A549 (cell line): ENCODE data around the gene SYTL1. TPM values are rescaled to one million over a fixed set of nuclear protein-coding genes. Genes with fewer than 3 reads are reported as not detected.
A peak's percentile ranks its signal among the peaks of the same experiment; 100 is the strongest.

Experiments
- ATAC-seq, 2 experiments: fragments of 200-7000 bp in 1 of 2; fragments of >200 bp in 1 of 2; cut with Nextera tagmentation in 1 of 2; cut with Tn5 transposase in 1 of 2; 3 replicates each; pipeline versions ENCODE4 v1.8.0 to v1.9.1; 2018 to 2020; ENCODE audit warnings: mild to moderate bottlenecking in 1 of 2, moderate library complexity in 1 of 2
- CTCF ChIA-PET: fragments of 300-600 bp; sonication (Branson Sonifier 250); formaldehyde crosslinking; extraction: SDS; loops from one replicate; lab custom pipeline; 2021; ENCODE audit warnings: antibody characterized with exemption, inconsistent platforms; lab: Yijun Ruan, JAX
- POLR2A ChIA-PET: fragments of 350-600 bp; formaldehyde crosslinking; extraction: SDS; loops from one replicate; lab custom pipeline; 2021; ENCODE audit warnings: antibody characterized with exemption, inconsistent platforms; lab: Yijun Ruan, JAX
- DNase-seq, 2 experiments: peaks; one replicate each; pipeline versions ENCODE4 v3.0.0 to v3.0.0-alpha.2; 2011 to 2016; ENCODE audit warnings: low read depth in 1 of 2, low spot score in 1 of 2
- FAIRE-seq: peaks from 2 replicates; lab custom pipeline; 2011; peaks lifted over from hg19 to GRCh38; lab: Jason Lieb, UNC
- H3K27ac ChIP-seq, 2 experiments: fragments of >200 bp; sonication (Bioruptor Twin); formaldehyde crosslinking; 3 replicates each; pipeline ENCODE4 v1.5.1; 2016 to 2017
- H3K4me1 ChIP-seq: fragments of >200 bp; sonication (Bioruptor Twin); formaldehyde crosslinking; 3 replicates; pipeline ENCODE4 v1.6.1; 2016
- H3K4me2 ChIP-seq: fragments of >200 bp; sonication (Bioruptor Twin); formaldehyde crosslinking; 3 replicates; pipeline ENCODE4 v1.6.1; 2016
- H3K4me3 ChIP-seq: fragments of >200 bp; sonication (Bioruptor Twin); formaldehyde crosslinking; 3 replicates; pipeline ENCODE4 v1.5.1; 2016
- H3K9me3 ChIP-seq: fragments of >200 bp; sonication (Bioruptor Twin); formaldehyde crosslinking; 3 replicates; pipeline ENCODE4 v1.6.1; 2016
- ESRRA ChIP-seq: fragments of 150-350 bp; IDR thresholded peaks from 2 replicates; pipeline ENCODE4 v1.6.1; 2014; ENCODE audit warnings: mild to moderate bottlenecking, low read length, borderline replicate concordance
- FOSL2 ChIP-seq, 2 experiments: fragments of 450-650 bp in 1 of 2; fragments of >200 bp in 1 of 2; sonication (Bioruptor Twin) in 1 of 2; formaldehyde crosslinking; IDR thresholded peaks; 2 replicates each; pipeline versions ENCODE4 v1.5.0 to v1.6.1; 2016 to 2020; ENCODE audit warnings: mild to moderate bottlenecking in 1 of 2, moderate library complexity in 1 of 2
- GATA3 ChIP-seq: IDR thresholded peaks from 2 replicates; pipeline ENCODE4 v1.6.1; 2012; ENCODE audit warnings: borderline replicate concordance
- HOXA7 ChIP-seq: fragments of 250-450 bp; sonication (Bioruptor Pico); IDR thresholded peaks from 2 replicates; pipeline ENCODE4 v1.5.0; 2020; ENCODE audit warnings: mild to moderate bottlenecking, moderate library complexity
- KDM1A ChIP-seq: fragments of 200-600 bp; sonication (generic); IDR thresholded peaks from 2 replicates; pipeline ENCODE4 v1.6.1; 2016; ENCODE audit warnings: low read depth, mild to moderate bottlenecking
- MAZ ChIP-seq: fragments of 150-350 bp; IDR thresholded peaks from 2 replicates; pipeline ENCODE4 v1.6.1; 2014; ENCODE audit warnings: antibody characterized with exemption, low read depth, low read length, borderline replicate concordance
- MYC ChIP-seq: IDR thresholded peaks from 2 replicates; pipeline ENCODE4 v1.6.1; 2012; ENCODE audit warnings: mild to moderate bottlenecking, inconsistent platforms, low read length, improper control_type of control experiment, borderline replicate concordance
- NR3C1 ChIP-seq: fragments of >200 bp; sonication (Bioruptor Twin); formaldehyde crosslinking; IDR thresholded peaks from 3 replicates; pipeline ENCODE4 v1.6.1; 2017
- PBX3 ChIP-seq: IDR thresholded peaks from 2 replicates; pipeline ENCODE4 v1.6.1; 2012
- RAD21 ChIP-seq, 2 experiments: fragments of >200 bp in 1 of 2; sonication (Bioruptor Twin) in 1 of 2; formaldehyde crosslinking in 1 of 2; IDR thresholded peaks in 1 of 2; conservative IDR thresholded peaks in 1 of 2; 2 replicates in 1 of 2; 3 replicates in 1 of 2; pipeline ENCODE4 v1.6.1; 2012 to 2018; ENCODE audit warnings: inconsistent platforms in 1 of 2
- RARB ChIP-seq: fragments of 250-450 bp; sonication (Bioruptor Pico); IDR thresholded peaks from 2 replicates; pipeline ENCODE4 v1.8.0; 2021; ENCODE audit warnings: mild to moderate bottlenecking, moderate library complexity
- RNF2 ChIP-seq: fragments of 200-600 bp; sonication (generic); IDR thresholded peaks from 2 replicates; pipeline ENCODE4 v1.6.1; 2016; ENCODE audit warnings: low read depth, mild to moderate bottlenecking, antibody characterized with exemption, moderate library complexity, borderline replicate concordance
- SMC3 ChIP-seq: fragments of >200 bp; sonication (Bioruptor Twin); formaldehyde crosslinking; IDR thresholded peaks from 3 replicates; pipeline ENCODE4 v1.6.1; 2018; ENCODE audit warnings: inconsistent platforms
- SREBF2 ChIP-seq: fragments of 450-650 bp; IDR thresholded peaks from 2 replicates; pipeline ENCODE4 v1.6.1; 2014; ENCODE audit warnings: mild to moderate bottlenecking, moderate library complexity
- TP53 ChIP-seq: fragments of 250-450 bp; sonication (Bioruptor Pico); IDR thresholded peaks from 2 replicates; pipeline ENCODE4 v1.5.0; 2021; ENCODE audit warnings: mild to moderate bottlenecking, moderate library complexity
- USF2 ChIP-seq: fragments of 450-650 bp; IDR thresholded peaks from 2 replicates; pipeline ENCODE4 v1.6.1; 2014; ENCODE audit warnings: antibody characterized with exemption
- WGBS: methylation state at CpG from one replicate; pipeline ENCODE4 v1.1.6; 2017; ENCODE audit errors: missing lambda C conversion rate; 5-methylcytosine and 5-hydroxymethylcytosine counted together
- polyA plus RNA-seq, 4 experiments: library from polyadenylated mRNA; depleted of rRNA in 3 of 4; stranded (reverse); fragments of >200 nt; fragmentation: RNase III in 1 of 4; extraction: RNeasy Plus Mini Kit Qiagen cat#74134 plus additional on column Dnase treatment in 1 of 4; gene quantifications; 2 replicates in 3 of 4; 3 replicates in 1 of 4; pipeline ENCODE4 v1.2.3, GENCODE V29; 2011 to 2017
- TF ChIP-seq, protein P1 (sequence below): IDR thresholded peaks from 2 replicates; pipeline ENCODE4 v1.6.1; 2012; ENCODE audit warnings: low read depth, borderline replicate concordance
- TF ChIP-seq, protein P2 (sequence below): fragments of >200 bp; sonication (Bioruptor Twin); formaldehyde crosslinking; IDR thresholded peaks from 2 replicates; pipeline ENCODE4 v1.6.1; 2016
- TF ChIP-seq, protein P3 (sequence below): fragments of >200 bp; sonication (Bioruptor Twin); formaldehyde crosslinking; IDR thresholded peaks from 3 replicates; pipeline ENCODE4 v1.6.1; 2016
- TF ChIP-seq, protein P4 (sequence below): fragments of 200-600 bp; sonication (generic); IDR thresholded peaks from 2 replicates; pipeline ENCODE4 v1.6.1; 2016; ENCODE audit warnings: antibody characterized with exemption, mild to moderate bottlenecking, moderate library complexity

SYTL1 gene
- polyA plus RNA-seq, 2 of the 4 experiments (the other 2 are of a cell fraction): 0.76 to 0.80 TPM

GRCh38 chr1:27364696-27365371 lies 23.0 kb downstream of the SYTL1 start:
- Histone ChIP-seq H3K27ac (peak overlapping the region; percentile 52 to 97), H3K4me2 (peak overlapping the region; percentile 95), H3K4me3 (peak overlapping the region; percentile 33; the same call in 1 of the 3 replicates), H3K4me1 (peaks cover 14% of the 10 kb centered on the region), H3K9me3 (no peaks in the 10 kb centered on the region)
- FAIRE-seq (no peak), ATAC-seq (no peak; a peak in 1 of 6 replicates), DNase-seq (no peak)
- ChIA-PET CTCF (interaction anchor here (0.9 to 10.3 kb wide), 7 partner anchors 11 to 68 kb away, joined by 3 to 130 read pairs (median 9); partner anchors contain the start of gene SYTL1), POLR2A (interaction anchor here (0.5 to 2.1 kb wide), 5 partner anchors 15 to 175 kb away, joined by 3 to 13 read pairs (median 5); no protein-coding TSS in a partner anchor)
- 70% methylated on average over 4 of the region's 11 CpGs for WGBS
- TF ChIP-seq HOXA7 (CRISPR knock-in tag) (no peak), GATA3 (no peak), NR3C1 (no peak), RAD21 (conservative IDR thresholded peaks at IDR 0.05 in 1 of 2, IDR thresholded peaks at IDR 0.05 in 1 of 2) (no peak), TP53 (no peak), RARB (CRISPR knock-in tag) (no peak), ESRRA (no peak), SMC3 (no peak), KDM1A (no peak), FOSL2 (IDR thresholded peaks at IDR 0.05) (no peak), FOSL2 (CRISPR knock-in tag; IDR thresholded peaks at IDR 0.05) (no peak), MAZ (no peak), USF2 (no peak), RNF2 (no peak), MYC (no peak), SREBF2 (no peak)
- TF ChIP-seq, protein P1, sequence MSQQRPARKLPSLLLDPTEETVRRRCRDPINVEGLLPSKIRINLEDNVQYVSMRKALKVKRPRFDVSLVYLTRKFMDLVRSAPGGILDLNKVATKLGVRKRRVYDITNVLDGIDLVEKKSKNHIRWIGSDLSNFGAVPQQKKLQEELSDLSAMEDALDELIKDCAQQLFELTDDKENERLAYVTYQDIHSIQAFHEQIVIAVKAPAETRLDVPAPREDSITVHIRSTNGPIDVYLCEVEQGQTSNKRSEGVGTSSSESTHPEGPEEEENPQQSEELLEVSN: no peak
- TF ChIP-seq, protein P2, sequence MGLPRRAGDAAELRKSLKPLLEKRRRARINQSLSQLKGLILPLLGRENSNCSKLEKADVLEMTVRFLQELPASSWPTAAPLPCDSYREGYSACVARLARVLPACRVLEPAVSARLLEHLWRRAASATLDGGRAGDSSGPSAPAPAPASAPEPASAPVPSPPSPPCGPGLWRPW: no peak

DNA sequence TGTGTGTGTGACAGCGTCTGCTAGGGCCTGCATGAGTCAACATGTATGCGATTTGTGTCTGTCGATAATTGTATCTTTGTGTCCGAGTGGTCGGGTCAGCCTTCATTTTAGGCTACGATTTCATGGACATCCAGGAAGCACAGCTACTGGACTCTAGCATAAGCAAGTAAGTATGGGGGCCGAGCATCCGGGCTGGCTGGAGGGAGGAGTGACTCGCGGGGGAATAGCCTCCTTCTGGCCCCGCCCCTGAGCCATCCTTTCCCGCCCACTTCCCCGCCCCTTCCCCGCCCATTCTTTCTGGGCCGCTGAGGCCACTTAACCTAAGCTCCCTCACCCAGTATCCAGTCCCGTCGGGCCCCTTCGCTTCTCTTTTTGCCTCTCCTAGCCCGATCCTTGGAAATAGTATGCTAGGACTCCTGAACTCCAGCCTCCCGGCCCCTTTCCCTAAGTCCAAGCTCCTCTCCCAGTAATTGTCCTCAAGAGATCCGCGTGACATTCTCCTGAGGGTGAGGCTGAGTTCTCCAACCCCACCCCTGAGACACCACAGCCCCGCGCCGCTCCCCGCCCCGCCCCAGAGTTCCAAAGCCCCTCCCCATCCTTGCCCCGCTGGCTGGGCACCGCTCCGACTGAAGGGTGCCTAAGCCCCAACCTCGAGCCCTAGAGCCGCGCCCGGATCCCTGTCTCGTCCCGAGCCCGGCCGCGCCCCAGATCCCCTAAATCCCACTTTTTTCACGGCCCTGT lies 23.7 kb downstream of the SYTL1 start:
- CTCF ChIA-PET: interaction anchor here (0.6 to 10.3 kb wide), 20 partner anchors 12 to 241 kb away, joined by 3 to 130 read pairs (median 4); partner anchors contain the start of gene SYTL1
- TF ChIP-seq, protein P3, sequence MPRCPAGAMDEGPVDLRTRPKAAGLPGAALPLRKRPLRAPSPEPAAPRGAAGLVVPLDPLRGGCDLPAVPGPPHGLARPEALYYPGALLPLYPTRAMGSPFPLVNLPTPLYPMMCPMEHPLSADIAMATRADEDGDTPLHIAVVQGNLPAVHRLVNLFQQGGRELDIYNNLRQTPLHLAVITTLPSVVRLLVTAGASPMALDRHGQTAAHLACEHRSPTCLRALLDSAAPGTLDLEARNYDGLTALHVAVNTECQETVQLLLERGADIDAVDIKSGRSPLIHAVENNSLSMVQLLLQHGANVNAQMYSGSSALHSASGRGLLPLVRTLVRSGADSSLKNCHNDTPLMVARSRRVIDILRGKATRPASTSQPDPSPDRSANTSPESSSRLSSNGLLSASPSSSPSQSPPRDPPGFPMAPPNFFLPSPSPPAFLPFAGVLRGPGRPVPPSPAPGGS: 0 out of 3 replicates have a peak, but pooled peaks have one; percentile 24
- no peak for TF ChIP-seq HOXA7 (CRISPR knock-in tag)
- 0 out of 2 replicates have a peak, but pooled peaks have one; percentile 10 for TF ChIP-seq PBX3
- TF ChIP-seq, protein P4, sequence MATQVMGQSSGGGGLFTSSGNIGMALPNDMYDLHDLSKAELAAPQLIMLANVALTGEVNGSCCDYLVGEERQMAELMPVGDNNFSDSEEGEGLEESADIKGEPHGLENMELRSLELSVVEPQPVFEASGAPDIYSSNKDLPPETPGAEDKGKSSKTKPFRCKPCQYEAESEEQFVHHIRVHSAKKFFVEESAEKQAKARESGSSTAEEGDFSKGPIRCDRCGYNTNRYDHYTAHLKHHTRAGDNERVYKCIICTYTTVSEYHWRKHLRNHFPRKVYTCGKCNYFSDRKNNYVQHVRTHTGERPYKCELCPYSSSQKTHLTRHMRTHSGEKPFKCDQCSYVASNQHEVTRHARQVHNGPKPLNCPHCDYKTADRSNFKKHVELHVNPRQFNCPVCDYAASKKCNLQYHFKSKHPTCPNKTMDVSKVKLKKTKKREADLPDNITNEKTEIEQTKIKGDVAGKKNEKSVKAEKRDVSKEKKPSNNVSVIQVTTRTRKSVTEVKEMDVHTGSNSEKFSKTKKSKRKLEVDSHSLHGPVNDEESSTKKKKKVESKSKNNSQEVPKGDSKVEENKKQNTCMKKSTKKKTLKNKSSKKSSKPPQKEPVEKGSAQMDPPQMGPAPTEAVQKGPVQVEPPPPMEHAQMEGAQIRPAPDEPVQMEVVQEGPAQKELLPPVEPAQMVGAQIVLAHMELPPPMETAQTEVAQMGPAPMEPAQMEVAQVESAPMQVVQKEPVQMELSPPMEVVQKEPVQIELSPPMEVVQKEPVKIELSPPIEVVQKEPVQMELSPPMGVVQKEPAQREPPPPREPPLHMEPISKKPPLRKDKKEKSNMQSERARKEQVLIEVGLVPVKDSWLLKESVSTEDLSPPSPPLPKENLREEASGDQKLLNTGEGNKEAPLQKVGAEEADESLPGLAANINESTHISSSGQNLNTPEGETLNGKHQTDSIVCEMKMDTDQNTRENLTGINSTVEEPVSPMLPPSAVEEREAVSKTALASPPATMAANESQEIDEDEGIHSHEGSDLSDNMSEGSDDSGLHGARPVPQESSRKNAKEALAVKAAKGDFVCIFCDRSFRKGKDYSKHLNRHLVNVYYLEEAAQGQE: no peak
- TF ChIP-seq, all 56 proteins: peak for 2
- ATAC-seq (peak; percentile 81 to 86), DNase-seq (peak; percentile 74 to 87), FAIRE-seq (no peak)
- POLR2A ChIA-PET: interaction anchor here (0.5 to 2.1 kb wide), 7 partner anchors 12 to 987 kb away, joined by 3 to 13 read pairs (median 5); no protein-coding TSS in a partner anchor
- H3K4me2 ChIP-seq: peak overlapping the region; percentile 95
- peak overlapping the region; percentile 93 to 97 for H3K27ac ChIP-seq
- H3K4me1 ChIP-seq: peaks cover 14% of the 10 kb centered on the region
- H3K4me3 ChIP-seq: peak overlapping the region; percentile 78
- 5% methylated on average over 18 of the region's 40 CpGs for WGBS
- no peaks in the 10 kb centered on the region for H3K9me3 ChIP-seq
